Ishikawa (cell line): Measurements from ENCODE around the gene CGB1.

Experiments
- FOXM1 ChIP-seq: IDR thresholded peaks from 2 replicates; pipeline ENCODE4 v1.6.1; 2012; ENCODE audit warnings: low read depth, borderline replicate concordance
- REST ChIP-seq: IDR thresholded peaks from 2 replicates; pipeline ENCODE4 v1.6.1; 2012; ENCODE audit warnings: low read depth, mild to moderate bottlenecking

- TF ChIP-seq REST (no peak), FOXM1 (no peak)
Measured at GRCh38 chr19:49061445-49061844, 24.8 kb upstream of the CGB1 start.
